SK-N-SH (cell line): Measurements from ENCODE around the gene SPINK4. TPM values are rescaled to one million over a fixed set of nuclear protein-coding genes. Genes with fewer than 3 reads are reported as not detected.

Experiments
- CTCF ChIA-PET: fragments of 300-600, 350-600 bp; formaldehyde crosslinking; extraction: SDS; loops from one replicate; lab custom pipeline; 2021; lab: Yijun Ruan, JAX
- POLR2A ChIA-PET: fragments of 350-600 bp; sonication (Branson Sonifier 250); formaldehyde crosslinking; extraction: SDS; loops from one replicate; lab custom pipeline; 2020; ENCODE audit warnings: antibody characterized with exemption, inconsistent platforms; lab: Yijun Ruan, JAX
- DNase-seq: peaks from one replicate; pipeline ENCODE4 v3.0.0; 2012
- H2AFZ ChIP-seq: fragments of 200-600 bp; sonication (generic); 2 replicates; pipeline ENCODE4 v1.8.1; 2016; ENCODE audit warnings: antibody characterized with exemption, mild to moderate bottlenecking, low read depth
- H3F3A ChIP-seq: fragments of 200-600 bp; sonication (generic); replicated peaks from 2 replicates; pipeline ENCODE3; 2016; ENCODE audit warnings: antibody characterized with exemption, mild to moderate bottlenecking; ENCODE audit not compliant: insufficient read depth
- H3K27ac ChIP-seq, 2 experiments: fragments of 200-500 bp in 1 of 2; fragments of 200-600 bp in 1 of 2; sonication (Bioruptor generic) in 1 of 2; sonication (generic), shearing (Covaris generic) in 1 of 2; 2 replicates each; pipeline versions ENCODE4 v1.5.1 to v1.6.1; 2014 to 2016; ENCODE audit warnings: low read depth in 2 of 2, inconsistent platforms in 1 of 2, low read length in 1 of 2, mild to moderate bottlenecking in 1 of 2, mixed read lengths in 1 of 2
- H3K27me3 ChIP-seq: fragments of 200-600 bp; sonication (generic), shearing (Covaris generic); 2 replicates; pipeline ENCODE4 v1.6.1; 2016; ENCODE audit warnings: mixed run types; ENCODE audit not compliant: insufficient read depth
- H3K36me3 ChIP-seq, 2 experiments: fragments of 200-500 bp in 1 of 2; fragments of 200-600 bp in 1 of 2; sonication (Bioruptor generic) in 1 of 2; sonication (generic) in 1 of 2; replicated peaks in 1 of 2; 2 replicates each; pipeline versions ENCODE3 to v1.5.1; 2014 to 2016; ENCODE audit warnings: low read length in 1 of 2, mild to moderate bottlenecking in 1 of 2; ENCODE audit not compliant: insufficient read depth in 2 of 2, control insufficient read depth in 1 of 2
- H3K4me1 ChIP-seq, 2 experiments: fragments of 200-500 bp in 1 of 2; fragments of 200-600 bp in 1 of 2; sonication (Bioruptor generic) in 1 of 2; sonication (generic), shearing (Covaris generic) in 1 of 2; 2 replicates each; pipeline versions ENCODE4 v1.5.1 to v1.6.1; 2014 to 2016; ENCODE audit warnings: low read depth in 1 of 2, low read length in 1 of 2, mixed run types in 1 of 2; ENCODE audit not compliant: insufficient read depth in 2 of 2, control insufficient read depth in 1 of 2
- H3K4me2 ChIP-seq: fragments of 200-600 bp; sonication (generic), shearing (Covaris generic); 2 replicates; pipeline ENCODE4 v1.6.1; 2017; ENCODE audit warnings: mixed run types
- H3K4me3 ChIP-seq, 2 experiments: fragments of 200-500 bp in 1 of 2; fragments of 200-600 bp in 1 of 2; sonication (Bioruptor generic) in 1 of 2; sonication (generic), shearing (Covaris generic) in 1 of 2; 2 replicates each; pipeline versions ENCODE4 v1.5.1 to v1.8.1; 2014 to 2016; ENCODE audit warnings: low read depth in 2 of 2, inconsistent platforms in 1 of 2, low read length in 1 of 2, mild to moderate bottlenecking in 1 of 2, mixed read lengths in 1 of 2, moderate library complexity in 1 of 2
- H3K79me2 ChIP-seq: fragments of 200-600 bp; sonication (generic); 2 replicates; pipeline ENCODE4 v1.8.1; 2017; ENCODE audit warnings: mild to moderate bottlenecking; ENCODE audit not compliant: insufficient read depth
- H3K9ac ChIP-seq: fragments of 200-600 bp; sonication (generic); 2 replicates; pipeline ENCODE4 v1.6.1; 2017; ENCODE audit warnings: mixed run types
- H3K9me2 ChIP-seq: fragments of 200-600 bp; sonication (generic); 2 replicates; pipeline ENCODE4 v1.6.1; 2017; ENCODE audit warnings: mixed run types
- H3K9me3 ChIP-seq: fragments of 200-600 bp; sonication (generic); 2 replicates; pipeline ENCODE4 v1.6.1; 2017; ENCODE audit warnings: mixed run types, mild to moderate bottlenecking, moderate library complexity
- H4K20me1 ChIP-seq: fragments of 200-600 bp; sonication (generic); 2 replicates; pipeline ENCODE4 v1.6.1; 2017; ENCODE audit warnings: mild to moderate bottlenecking, mixed run types; ENCODE audit not compliant: insufficient read depth
- ELF1 ChIP-seq: IDR thresholded peaks from 2 replicates; pipeline ENCODE4 v1.4.0; 2012
- GABPA ChIP-seq: IDR thresholded peaks from 2 replicates; pipeline ENCODE4 v1.4.0; 2012; ENCODE audit warnings: low read depth, mild to moderate bottlenecking
- NFIC ChIP-seq: IDR thresholded peaks from 2 replicates; pipeline ENCODE4 v1.4.0; 2012; ENCODE audit warnings: borderline replicate concordance
- NRF1 ChIP-seq: IDR thresholded peaks from 2 replicates; pipeline ENCODE4 v1.6.1; 2012; ENCODE audit warnings: low read depth, mild to moderate bottlenecking, low read length
- POLR2AphosphoS5 ChIP-seq: IDR thresholded peaks from 2 replicates; pipeline ENCODE4 v1.6.1; 2012; ENCODE audit warnings: low read depth, low read length
- REST ChIP-seq: IDR thresholded peaks from 2 replicates; pipeline ENCODE4 v1.6.1; 2012; ENCODE audit warnings: mild to moderate bottlenecking, low read depth, low read length, moderate library complexity
- TAF1 ChIP-seq: IDR thresholded peaks from 2 replicates; pipeline ENCODE4 v1.6.1; 2012; ENCODE audit warnings: low read depth, mild to moderate bottlenecking, low read length, moderate library complexity, borderline replicate concordance
- USF2 ChIP-seq: fragments of 150-350 bp; IDR thresholded peaks from 2 replicates; pipeline ENCODE4 v1.6.1; 2017; ENCODE audit warnings: antibody characterized with exemption, low read length, low read depth, borderline replicate concordance
- WGBS: methylation state at CpG from one replicate; pipeline ENCODE4 v1.1.6; 2017; ENCODE audit warnings: low lambda C conversion rate; 5-methylcytosine and 5-hydroxymethylcytosine counted together
- polyA plus RNA-seq, 3 experiments: library from polyadenylated mRNA; depleted of rRNA; stranded (reverse); fragments of >200 nt; gene quantifications; 2 replicates each; pipeline ENCODE4 v1.2.3, GENCODE V29; 2012
- TF ChIP-seq, protein P1 (sequence below): IDR thresholded peaks from 2 replicates; pipeline ENCODE4 v1.4.0; 2012; ENCODE audit warnings: low read depth
- TF ChIP-seq, protein P2 (sequence below): fragments of 200-600 bp; sonication (generic); IDR thresholded peaks from 2 replicates; pipeline ENCODE4 v1.6.1; 2017; ENCODE audit warnings: antibody characterized with exemption, mild to moderate bottlenecking, moderate library complexity

The SPINK4 gene
- polyA plus RNA-seq, 1 of the 3 experiments (the other 2 are of a cell fraction) = not detected

DNA sequence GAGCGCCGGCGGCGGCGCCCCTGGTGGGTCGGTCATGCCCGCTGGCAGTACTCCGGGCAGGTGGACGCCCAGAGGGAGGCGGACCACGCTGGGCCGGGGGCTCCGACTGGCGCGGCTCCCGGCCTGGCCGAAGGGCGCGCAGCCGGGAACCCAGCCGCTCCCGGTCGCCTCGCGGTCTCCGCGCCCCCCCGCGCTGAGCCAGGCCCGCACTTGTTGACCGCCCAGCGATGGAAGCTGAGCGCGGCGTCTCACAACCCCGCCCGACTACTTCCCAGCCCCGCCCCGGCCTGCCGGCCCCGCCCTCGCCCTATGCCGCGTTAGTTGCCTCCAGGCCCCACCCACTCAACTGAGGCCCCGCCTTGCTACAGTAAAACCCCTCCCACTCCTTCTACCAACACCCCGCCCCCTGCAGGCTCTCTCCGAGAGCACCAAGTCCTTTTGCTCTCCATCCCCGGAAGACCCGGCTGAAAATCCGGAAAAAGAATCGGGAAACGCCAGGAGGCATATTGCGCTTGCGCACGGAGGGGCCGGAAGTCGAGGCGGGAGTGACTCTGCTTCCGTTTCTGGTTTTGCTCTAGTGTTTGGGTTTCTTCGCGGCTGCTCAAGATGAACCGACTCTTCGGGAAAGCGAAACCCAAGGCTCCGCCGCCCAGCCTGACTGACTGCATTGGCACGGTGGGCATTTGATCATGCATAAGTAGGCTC lies 24.7 kb downstream of the SPINK4 start, which contains the start of the genes BAG1 and CHMP5:
TSS of gene BAG1 (minus strand) at position 236 of the 705 bp plus-strand sequence.
TSS of gene CHMP5 (plus strand) at position 577 of the 705 bp plus-strand sequence. CDS start at position 607, 30 bp downstream.
- Histone ChIP-seq H3K9me2 (no peaks in the 10 kb centered on the region), H3K27me3 (no peaks in the 10 kb centered on the region), H4K20me1 (no peaks in the 10 kb centered on the region), H3K79me2 (peaks cover 68% of the 10 kb centered on the region), H3K27ac (peak within 1 kb of the TSS; percentile 58 to 79; a peak in 3 of 4 replicates), H3K4me1 (peaks cover 8 to 15% of the 10 kb centered on the region in 2 experiments; a peak in 3 of 4 replicates), H3F3A (no peaks in the 10 kb centered on the region), H3K9ac (peak within 1 kb of the TSS; percentile 94), H3K4me2 (peak within 1 kb of the TSS; percentile 97), H3K9me3 (no peaks in the 10 kb centered on the region), H2AFZ (peak within 1 kb of the TSS; percentile 85)
- POLR2A ChIA-PET = interaction anchor here (1.0 to 2.0 kb wide), 3 partner anchors 25 to 186 kb away, joined by 3 to 10 read pairs (median 3); partner anchors contain the start of genes NFX1 and SPINK4
- CTCF ChIA-PET = interaction anchor here (0.5 to 2.3 kb wide), 9 partner anchors 9 to 475 kb away, joined by 3 to 10 read pairs (median 3); no protein-coding TSS in a partner anchor
- 0% methylated on average over 48 of the region's 67 CpGs for WGBS
- DNase-seq = peak; percentile 97
- TF ChIP-seq NFIC (no peak), POLR2AphosphoS5 (peak; percentile 89), TAF1 (peak; percentile 46; the same call in 1 of the 2 replicates), NRF1 (peak; percentile 89), GABPA (peak; percentile 91), USF2 (no peak), REST (no peak), ELF1 (peak; percentile 92)
- TF ChIP-seq, protein P1, sequence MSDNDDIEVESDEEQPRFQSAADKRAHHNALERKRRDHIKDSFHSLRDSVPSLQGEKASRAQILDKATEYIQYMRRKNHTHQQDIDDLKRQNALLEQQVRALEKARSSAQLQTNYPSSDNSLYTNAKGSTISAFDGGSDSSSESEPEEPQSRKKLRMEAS = peak; percentile 62; the same call in 1 of the 2 replicates
- TF ChIP-seq, protein P2, sequence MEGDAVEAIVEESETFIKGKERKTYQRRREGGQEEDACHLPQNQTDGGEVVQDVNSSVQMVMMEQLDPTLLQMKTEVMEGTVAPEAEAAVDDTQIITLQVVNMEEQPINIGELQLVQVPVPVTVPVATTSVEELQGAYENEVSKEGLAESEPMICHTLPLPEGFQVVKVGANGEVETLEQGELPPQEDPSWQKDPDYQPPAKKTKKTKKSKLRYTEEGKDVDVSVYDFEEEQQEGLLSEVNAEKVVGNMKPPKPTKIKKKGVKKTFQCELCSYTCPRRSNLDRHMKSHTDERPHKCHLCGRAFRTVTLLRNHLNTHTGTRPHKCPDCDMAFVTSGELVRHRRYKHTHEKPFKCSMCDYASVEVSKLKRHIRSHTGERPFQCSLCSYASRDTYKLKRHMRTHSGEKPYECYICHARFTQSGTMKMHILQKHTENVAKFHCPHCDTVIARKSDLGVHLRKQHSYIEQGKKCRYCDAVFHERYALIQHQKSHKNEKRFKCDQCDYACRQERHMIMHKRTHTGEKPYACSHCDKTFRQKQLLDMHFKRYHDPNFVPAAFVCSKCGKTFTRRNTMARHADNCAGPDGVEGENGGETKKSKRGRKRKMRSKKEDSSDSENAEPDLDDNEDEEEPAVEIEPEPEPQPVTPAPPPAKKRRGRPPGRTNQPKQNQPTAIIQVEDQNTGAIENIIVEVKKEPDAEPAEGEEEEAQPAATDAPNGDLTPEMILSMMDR = peak; percentile 29
- TF ChIP-seq, all 33 proteins: peak for 7
- H3K36me3 ChIP-seq = peaks cover 51 to 52% of the 10 kb centered on the region in 2 experiments
- H3K4me3 ChIP-seq = peak within 1 kb of the TSS; percentile 56 to 97
